A673 (cell line): Measurements from ENCODE around the gene THADA. TPM values are rescaled to one million over a fixed set of nuclear protein-coding genes. Genes with fewer than 3 reads are reported as not detected.

ENCODE experiments used
- BruUV-seq: library from RNA; stranded (reverse); fragments of 400-500 nt; replicated peaks from 2 replicates; lab custom pipeline; 2021; lab: Mats Ljungman, UMichigan
- CTCF ChIA-PET: fragments of 300-600 bp; sonication (Branson Sonifier 250); formaldehyde crosslinking; loops from one replicate; lab custom pipeline; 2022; ENCODE audit warnings: antibody characterized with exemption; lab: Charles Lee
- POLR2A ChIA-PET: fragments of 300-600 bp; sonication (Branson Sonifier 250); formaldehyde crosslinking; loops from one replicate; lab custom pipeline; 2022; ENCODE audit warnings: antibody characterized with exemption; ENCODE audit not compliant: low non-redundant PET; lab: Charles Lee
- DNase-seq: peaks from one replicate; pipeline ENCODE4 v3.0.0-alpha.2; 2015; ENCODE audit warnings: low spot score
- H3K27ac ChIP-seq: fragments of 200-600 bp; sonication (generic); 2 replicates; pipeline ENCODE4 v1.5.1; 2016; ENCODE audit warnings: mixed run types, low read depth, mild to moderate bottlenecking, mixed read lengths, antibody characterized with exemption, low read length; ENCODE audit not compliant: poor library complexity, severe bottlenecking
- H3K27me3 ChIP-seq: fragments of 200-600 bp; sonication (generic); replicated peaks from 2 replicates; pipeline ENCODE4 v1.6.1; 2017; ENCODE audit warnings: mixed run types, low read depth, mild to moderate bottlenecking, mixed read lengths, antibody characterized with exemption, low read length; ENCODE audit not compliant: insufficient read depth, poor library complexity
- H3K36me3 ChIP-seq: fragments of 200-600 bp; sonication (generic); 2 replicates; pipeline ENCODE4 v1.6.1; 2016; ENCODE audit warnings: mixed run types, mild to moderate bottlenecking, mixed read lengths, antibody characterized with exemption, low read length; ENCODE audit not compliant: insufficient read depth, poor library complexity, severe bottlenecking
- H3K4me1 ChIP-seq: fragments of 200-600 bp; sonication (generic); 2 replicates; pipeline ENCODE4 v1.6.1; 2017; ENCODE audit warnings: mixed run types, mild to moderate bottlenecking, mixed read lengths, antibody characterized with exemption, low read length; ENCODE audit not compliant: insufficient read depth, poor library complexity, severe bottlenecking
- H3K4me3 ChIP-seq: fragments of 200-600 bp; sonication (generic); 2 replicates; pipeline ENCODE4 v1.5.1; 2016; ENCODE audit warnings: low read depth, mixed run types, mild to moderate bottlenecking, mixed read lengths, low read length; ENCODE audit not compliant: poor library complexity, severe bottlenecking
- H3K9me3 ChIP-seq: fragments of 200-600 bp; sonication (generic); 2 replicates; pipeline ENCODE4 v1.6.1; 2016; ENCODE audit warnings: mixed run types, low read depth, mild to moderate bottlenecking, mixed read lengths, antibody characterized with exemption, low read length; ENCODE audit not compliant: poor library complexity, severe bottlenecking
- EZH2 ChIP-seq: fragments of 200-600 bp; sonication (generic); IDR thresholded peaks from 2 replicates; pipeline ENCODE4 v1.6.1; 2017; ENCODE audit warnings: borderline replicate concordance, low read depth, mild to moderate bottlenecking, mixed read lengths, antibody characterized with exemption, low read length; ENCODE audit not compliant: poor library complexity, severe bottlenecking
- intact Hi-C: fragments of 100-400 bp; cut with micrococcal nuclease; formaldehyde crosslinking; loops from one replicate; pipeline ENCODE4 v1.10.0; 2022; ENCODE audit not compliant: unreplicated experiment
- total RNA-seq: library from RNA; stranded (reverse); gene quantifications from 2 replicates; pipeline ENCODE4 v1.2.3, GENCODE V29; 2021
- TF ChIP-seq, protein P1 (sequence below): fragments of 300-800, 200-600 bp; sonication (generic); conservative IDR thresholded peaks from 2 replicates; pipeline ENCODE4 v1.5.1; 2017; ENCODE audit warnings: low read depth, mild to moderate bottlenecking, antibody characterized with exemption, low read length, moderate library complexity, mixed read lengths

Gene THADA
- total RNA-seq, 1 experiment from 2014 or later: 39.7 TPM

DNA sequence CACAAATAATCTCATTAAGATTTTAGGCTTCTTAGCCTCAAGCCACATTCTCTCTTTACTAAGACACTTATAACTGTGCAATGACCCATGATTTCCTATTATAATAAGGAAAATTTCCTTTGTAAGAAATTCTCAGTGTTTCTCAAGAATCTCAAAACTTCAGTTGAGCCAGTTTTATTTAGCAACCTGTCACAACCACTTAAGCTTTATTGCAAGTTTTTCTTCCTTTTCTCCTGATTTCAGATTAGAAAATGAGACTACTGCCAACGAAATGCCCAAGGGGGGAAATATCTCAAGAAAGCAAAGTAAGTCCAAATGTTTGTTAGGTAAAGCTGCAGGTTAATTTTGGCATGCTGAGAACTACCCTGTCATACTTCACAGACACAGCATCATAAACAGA, 178.5 kb downstream of the THADA start:
- POLR2A ChIA-PET: no interaction called here

DNA sequence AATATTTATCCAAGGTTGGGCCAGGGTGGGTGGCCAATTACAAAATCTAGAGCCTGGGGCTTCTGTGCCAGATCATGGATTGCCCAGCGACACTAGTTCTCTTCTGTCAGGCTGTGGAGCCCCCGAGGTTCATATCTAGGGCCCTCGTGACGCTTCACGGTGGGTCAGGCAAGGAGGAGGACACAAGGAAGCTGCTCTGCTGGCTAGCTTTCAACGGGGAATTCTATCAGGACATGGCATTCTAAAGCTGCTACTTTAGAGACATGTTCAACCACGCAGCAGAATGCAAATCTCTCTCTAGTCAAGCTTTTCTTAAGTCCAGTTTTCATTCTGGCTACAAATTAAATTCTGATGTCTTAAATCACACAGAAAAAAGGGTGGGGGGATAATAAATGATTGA, 180.2 kb downstream of the THADA start:
- ChIA-PET CTCF (no interaction called here), POLR2A (no interaction called here)
- intact Hi-C loops: no loop called here

More for the DNA sequence above, 178.5 kb downstream of the THADA start:
- TF ChIP-seq EZH2: no peak
- TF ChIP-seq, protein P1, sequence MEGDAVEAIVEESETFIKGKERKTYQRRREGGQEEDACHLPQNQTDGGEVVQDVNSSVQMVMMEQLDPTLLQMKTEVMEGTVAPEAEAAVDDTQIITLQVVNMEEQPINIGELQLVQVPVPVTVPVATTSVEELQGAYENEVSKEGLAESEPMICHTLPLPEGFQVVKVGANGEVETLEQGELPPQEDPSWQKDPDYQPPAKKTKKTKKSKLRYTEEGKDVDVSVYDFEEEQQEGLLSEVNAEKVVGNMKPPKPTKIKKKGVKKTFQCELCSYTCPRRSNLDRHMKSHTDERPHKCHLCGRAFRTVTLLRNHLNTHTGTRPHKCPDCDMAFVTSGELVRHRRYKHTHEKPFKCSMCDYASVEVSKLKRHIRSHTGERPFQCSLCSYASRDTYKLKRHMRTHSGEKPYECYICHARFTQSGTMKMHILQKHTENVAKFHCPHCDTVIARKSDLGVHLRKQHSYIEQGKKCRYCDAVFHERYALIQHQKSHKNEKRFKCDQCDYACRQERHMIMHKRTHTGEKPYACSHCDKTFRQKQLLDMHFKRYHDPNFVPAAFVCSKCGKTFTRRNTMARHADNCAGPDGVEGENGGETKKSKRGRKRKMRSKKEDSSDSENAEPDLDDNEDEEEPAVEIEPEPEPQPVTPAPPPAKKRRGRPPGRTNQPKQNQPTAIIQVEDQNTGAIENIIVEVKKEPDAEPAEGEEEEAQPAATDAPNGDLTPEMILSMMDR: no peak
- BruUV-seq: no TSS peak
- Histone ChIP-seq H3K9me3 (no peaks in the 10 kb centered on the region), H3K36me3 (no peaks in the 10 kb centered on the region), H3K27ac (no peak overlapping the region), H3K27me3 (no peaks in the 10 kb centered on the region), H3K4me3 (no peak overlapping the region), H3K4me1 (peaks cover 44% of the 10 kb centered on the region)
- DNase-seq: peak; percentile 67
- intact Hi-C loops: no loop called here
- CTCF ChIA-PET: no interaction called here

DNA sequence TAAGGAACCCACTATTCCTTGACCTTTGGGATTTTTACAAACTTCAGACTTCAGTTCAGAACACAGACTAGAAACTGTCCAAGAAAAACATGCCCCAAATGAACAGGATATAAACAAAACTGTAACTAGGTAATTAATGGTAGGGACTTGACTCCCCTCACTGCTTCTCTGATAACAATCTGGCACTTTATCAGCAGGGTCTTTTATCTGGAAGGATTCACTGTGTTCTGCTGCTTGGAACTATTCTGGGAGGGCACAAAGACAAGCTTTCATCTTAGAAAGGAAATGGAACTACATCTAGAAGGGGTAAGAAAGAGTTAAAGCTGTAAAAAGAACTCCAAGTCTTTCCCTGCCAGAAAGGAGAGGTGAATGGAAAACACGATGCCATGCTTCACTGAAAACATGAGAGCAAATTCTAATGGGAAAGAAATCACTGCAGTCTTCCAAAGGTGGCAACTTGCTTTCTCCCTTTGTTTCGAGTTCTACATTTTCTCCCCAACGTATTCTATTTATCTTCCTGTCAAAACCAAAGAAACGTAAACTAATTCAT, 181.2 kb downstream of the THADA start:
- CTCF ChIA-PET: no interaction called here
- TF ChIP-seq EZH2: no peak
- TF ChIP-seq, protein P1: no peak
- no peaks in the 10 kb centered on the region for H3K36me3 ChIP-seq
- no peaks in the 10 kb centered on the region for H3K9me3 ChIP-seq
- no peak overlapping the region for H3K27ac ChIP-seq
- H3K4me3 ChIP-seq: no peak overlapping the region
- intact Hi-C loops: no loop called here
- H3K27me3 ChIP-seq: no peaks in the 10 kb centered on the region
- no TSS peak for BruUV-seq
- H3K4me1 ChIP-seq: peaks cover 50% of the 10 kb centered on the region
- POLR2A ChIA-PET: no interaction called here
- no peak for DNase-seq

More for the DNA sequence above, 180.2 kb downstream of the THADA start:
- no peak for TF ChIP-seq EZH2
- TF ChIP-seq, protein P1: no peak
- Histone ChIP-seq H3K4me1 (peaks cover 50% of the 10 kb centered on the region), H3K9me3 (no peaks in the 10 kb centered on the region), H3K36me3 (no peaks in the 10 kb centered on the region), H3K27ac (no peak overlapping the region), H3K27me3 (no peaks in the 10 kb centered on the region), H3K4me3 (no peak overlapping the region)
- DNase-seq: no peak
- no TSS peak for BruUV-seq
